Thyroid gland (tissue), 4 donors: ENCODE measurements around the gene ATP6V1C2. TPM values are rescaled to one million over a fixed set of nuclear protein-coding genes. Genes with fewer than 3 reads are reported as not detected.

ENCODE experiments used
- DNase-seq, 2 donors: peaks; one replicate each; pipeline ENCODE4 v3.0.0-alpha.2; 2019
- H3K27ac ChIP-seq, 3 donors: fragments of 200-600 bp; sonication (generic); 1 replicate in 2 of 3; 2 replicates in 1 of 3; pipeline ENCODE4 v1.5.1; 2016 to 2019; ENCODE audit warnings: mild to moderate bottlenecking in 1 of 3, moderate library complexity in 1 of 3
- H3K27me3 ChIP-seq: fragments of 200-600 bp; sonication (generic); one replicate; pipeline ENCODE4 v1.5.1; 2019
- H3K36me3 ChIP-seq, 2 donors: fragments of 200-600 bp; sonication (generic); one replicate each; pipeline ENCODE4 v1.5.1; 2016 to 2019
- H3K4me1 ChIP-seq, 2 donors: fragments of 200-600 bp; sonication (generic); one replicate each; pipeline ENCODE4 v1.5.1; 2017 to 2019
- H3K4me3 ChIP-seq, 3 donors: fragments of 200-600 bp; sonication (generic); replicated peaks in 1 of 3; 1 replicate in 2 of 3; 2 replicates in 1 of 3; pipeline ENCODE4 v1.5.1; 2016; ENCODE audit warnings: mild to moderate bottlenecking in 1 of 3
- H3K9me3 ChIP-seq: fragments of 200-600 bp; sonication (generic); one replicate; pipeline ENCODE4 v1.5.1; 2017
- CTCF ChIP-seq, 6 experiments: fragments of 200-600 bp in 3 of 6; fragments of 450-650 bp in 3 of 6; sonication (generic) in 3 of 6; IDR thresholded peaks; one replicate each; pipeline ENCODE4 v1.5.1; 2016 to 2019; ENCODE audit warnings: antibody characterized with exemption in 6 of 6, mild to moderate bottlenecking in 2 of 6, inconsistent platforms in 1 of 6, moderate library complexity in 1 of 6
- POLR2A ChIP-seq, 2 donors: fragments of 450-650 bp; IDR thresholded peaks; one replicate each; pipeline ENCODE4 v1.6.1; 2017; ENCODE audit warnings: antibody characterized with exemption in 2 of 2, mild to moderate bottlenecking in 2 of 2, moderate library complexity in 1 of 2
- WGBS, 2 donors: methylation state at CpG; one replicate each; pipeline ENCODE4 v1.1.5; 2017; 5-methylcytosine and 5-hydroxymethylcytosine counted together
- intact Hi-C: fragments of 100-400 bp; cut with DNase I; formaldehyde crosslinking; loops from one replicate; pipeline ENCODE4 v1.15.1; 2023
- total RNA-seq, 4 donors: library from RNA; depleted of rRNA; stranded (reverse); fragments of >200 nt; gene quantifications; one replicate each; pipeline ENCODE4 v1.2.3, GENCODE V29; 2016

ATP6V1C2 gene
- total RNA-seq, 4 donors from 2014 or later: not detected

- Histone ChIP-seq H3K4me3 (no peak overlapping the region), H3K36me3 (no peaks in the 10 kb centered on the region), H3K27me3 (no peaks in the 10 kb centered on the region), H3K4me1 (no peaks in the 10 kb centered on the region), H3K9me3 (no peaks in the 10 kb centered on the region), H3K27ac (no peak overlapping the region)
- 86 to 93% methylated on average over 10 to 12 of the region's 12 CpGs for WGBS, 2 donors
- TF ChIP-seq POLR2A (IDR thresholded peaks at IDR 0.05) (no peak), CTCF (IDR thresholded peaks at IDR 0.05) (no peak)
- intact Hi-C loops: no loop called here
- DNase-seq: no peak
Measured at GRCh38 chr2:10772201-10772867, 50.9 kb downstream of the ATP6V1C2 start.

- WGBS, 2 donors: 69 to 70% methylated on average over 12 to 13 of the region's 13 CpGs
- H3K4me3 ChIP-seq: no peak overlapping the region
- DNase-seq: no peak
- no peak for TF ChIP-seq POLR2A (IDR thresholded peaks at IDR 0.05)
- no peak for TF ChIP-seq CTCF (IDR thresholded peaks at IDR 0.05)
- no peak overlapping the region for H3K27ac ChIP-seq
- intact Hi-C loops: no loop called here
- H3K9me3 ChIP-seq: no peaks in the 10 kb centered on the region
- H3K27me3 ChIP-seq: no peaks in the 10 kb centered on the region
- peaks cover 2 to 3% of the 10 kb centered on the region in 2 donors for H3K36me3 ChIP-seq
- no peaks in the 10 kb centered on the region for H3K4me1 ChIP-seq
Measured at GRCh38 chr2:10772868-10773215, 51.4 kb downstream of the ATP6V1C2 start.

- DNase-seq: no peak
- H3K36me3 ChIP-seq: peaks cover 9% of the 10 kb centered on the region in 2 donors
- no peaks in the 10 kb centered on the region for H3K27me3 ChIP-seq
- intact Hi-C loops: no loop called here
- no peaks in the 10 kb centered on the region for H3K9me3 ChIP-seq
- H3K27ac ChIP-seq: no peak overlapping the region
- no peaks in the 10 kb centered on the region for H3K4me1 ChIP-seq
- H3K4me3 ChIP-seq: no peak overlapping the region
- 60 to 63% methylated on average over 5 to 8 of the region's 8 CpGs for WGBS, 2 donors
- TF ChIP-seq POLR2A (IDR thresholded peaks at IDR 0.05) (no peak), CTCF (IDR thresholded peaks at IDR 0.05) (no peak)
Measured at GRCh38 chr2:10773821-10774341, 52.5 kb downstream of the ATP6V1C2 start.

GRCh38 chr2:10774394-10774793 lies 53.0 kb downstream of the ATP6V1C2 start:
- no peak for DNase-seq
- no peaks in the 10 kb centered on the region for H3K9me3 ChIP-seq
- H3K4me3 ChIP-seq: no peak overlapping the region
- no peak overlapping the region for H3K27ac ChIP-seq
- WGBS, 2 donors: 79 to 84% methylated on average over 3 to 4 of the region's 6 CpGs
- H3K27me3 ChIP-seq: no peaks in the 10 kb centered on the region
- intact Hi-C loops: no loop called here
- no peaks in the 10 kb centered on the region for H3K4me1 ChIP-seq
- peaks cover 9% of the 10 kb centered on the region in 2 donors for H3K36me3 ChIP-seq
- TF ChIP-seq POLR2A (IDR thresholded peaks at IDR 0.05): no peak
- no peak for TF ChIP-seq CTCF (IDR thresholded peaks at IDR 0.05)

GRCh38 chr2:10775021-10775780 lies 53.8 kb downstream of the ATP6V1C2 start:
- intact Hi-C loops: no loop called here
- peaks cover 9 to 17% of the 10 kb centered on the region in 2 donors for H3K36me3 ChIP-seq
- DNase-seq: no peak
- WGBS, 2 donors: 69 to 73% methylated on average over 18 to 19 of the region's 23 CpGs
- H3K27me3 ChIP-seq: no peaks in the 10 kb centered on the region
- H3K4me1 ChIP-seq: no peaks in the 10 kb centered on the region
- TF ChIP-seq POLR2A (IDR thresholded peaks at IDR 0.05): no peak
- TF ChIP-seq CTCF (IDR thresholded peaks at IDR 0.05): no peak
- H3K27ac ChIP-seq: no peak overlapping the region
- H3K9me3 ChIP-seq: no peaks in the 10 kb centered on the region
- H3K4me3 ChIP-seq: no peak overlapping the region
